ENCODE results near the gene TNPO2.

- TF ChIP-seq, protein P1, sequence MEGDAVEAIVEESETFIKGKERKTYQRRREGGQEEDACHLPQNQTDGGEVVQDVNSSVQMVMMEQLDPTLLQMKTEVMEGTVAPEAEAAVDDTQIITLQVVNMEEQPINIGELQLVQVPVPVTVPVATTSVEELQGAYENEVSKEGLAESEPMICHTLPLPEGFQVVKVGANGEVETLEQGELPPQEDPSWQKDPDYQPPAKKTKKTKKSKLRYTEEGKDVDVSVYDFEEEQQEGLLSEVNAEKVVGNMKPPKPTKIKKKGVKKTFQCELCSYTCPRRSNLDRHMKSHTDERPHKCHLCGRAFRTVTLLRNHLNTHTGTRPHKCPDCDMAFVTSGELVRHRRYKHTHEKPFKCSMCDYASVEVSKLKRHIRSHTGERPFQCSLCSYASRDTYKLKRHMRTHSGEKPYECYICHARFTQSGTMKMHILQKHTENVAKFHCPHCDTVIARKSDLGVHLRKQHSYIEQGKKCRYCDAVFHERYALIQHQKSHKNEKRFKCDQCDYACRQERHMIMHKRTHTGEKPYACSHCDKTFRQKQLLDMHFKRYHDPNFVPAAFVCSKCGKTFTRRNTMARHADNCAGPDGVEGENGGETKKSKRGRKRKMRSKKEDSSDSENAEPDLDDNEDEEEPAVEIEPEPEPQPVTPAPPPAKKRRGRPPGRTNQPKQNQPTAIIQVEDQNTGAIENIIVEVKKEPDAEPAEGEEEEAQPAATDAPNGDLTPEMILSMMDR (IDR thresholded peaks at IDR 0.05), result no peak
- no peak for TF ChIP-seq ZFX (IDR thresholded peaks at IDR 0.05; ENCODE audit: borderline replicate concordance)
Observed at GRCh38 chr19:12727745-12728433, 4.2 kb upstream of the TNPO2 start.

All from 22Rv1 (cell line).